GM18502 (cell line): Measurements from ENCODE around the gene METTL9.
"Not testable (repeated sequence)": the region's sequence is repeated elsewhere in the genome, so short reads cannot be mapped to it uniquely, and the experiment has no call there.

ENCODE experiments used
- ATAC-seq: cut with Tn5 transposase; IDR thresholded peaks from one replicate; pipeline ENCODE4 v1.9.1; 2021; ENCODE audit warnings: mild to moderate bottlenecking; ENCODE audit not compliant: unreplicated experiment, poor library complexity

The METTL9 gene

GRCh38 chr16:21608639-21609328, 9.4 kb downstream of the METTL9 start:
- ATAC-seq = no peak

- no peak for ATAC-seq
Observed at GRCh38 chr16:21610006-21610544, 10.7 kb downstream of the METTL9 start.

GRCh38 chr16:21610766-21611165, 11.4 kb downstream of the METTL9 start:
- no peak for ATAC-seq

DNA sequence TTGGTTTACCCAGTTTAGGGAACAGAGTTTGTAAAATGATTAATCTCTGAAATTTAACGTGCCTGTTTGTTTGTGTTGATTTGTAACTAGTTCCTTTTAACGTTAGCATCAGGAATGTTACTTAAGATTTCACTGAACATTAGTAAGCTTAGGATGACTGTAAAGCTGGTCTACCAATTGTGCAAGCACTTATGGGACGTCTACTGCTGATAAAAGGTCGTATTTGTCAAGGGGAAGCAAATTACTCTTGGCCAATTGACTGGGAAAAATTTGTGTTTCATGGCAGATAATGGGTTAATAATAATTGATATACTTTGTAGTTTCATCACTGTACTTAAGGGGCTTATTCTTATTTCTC, 11.8 kb downstream of the METTL9 start:
- ATAC-seq = no peak

GRCh38 chr16:21611556-21612384, 12.4 kb downstream of the METTL9 start:
- ATAC-seq = no peak

DNA sequence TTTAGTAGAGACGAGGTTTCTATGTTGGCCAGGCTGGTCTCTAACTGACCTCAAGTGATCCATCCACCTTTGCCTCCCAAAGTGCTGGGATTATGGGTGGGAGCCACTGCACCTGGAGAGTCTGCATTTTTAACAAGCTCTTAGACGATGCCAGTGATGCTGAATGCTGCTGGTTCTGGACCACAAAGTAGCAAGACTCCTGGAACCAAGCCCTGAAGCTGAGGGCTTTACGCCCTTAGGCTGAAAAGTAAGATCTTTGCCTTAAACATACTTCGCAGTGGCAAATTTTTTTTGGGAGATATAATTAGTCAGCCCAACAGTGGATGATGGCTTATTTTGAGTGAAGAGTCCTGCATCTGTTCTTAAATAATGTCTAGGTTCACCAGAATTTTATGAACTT, 14.0 kb downstream of the METTL9 start:
- no peak for ATAC-seq

DNA sequence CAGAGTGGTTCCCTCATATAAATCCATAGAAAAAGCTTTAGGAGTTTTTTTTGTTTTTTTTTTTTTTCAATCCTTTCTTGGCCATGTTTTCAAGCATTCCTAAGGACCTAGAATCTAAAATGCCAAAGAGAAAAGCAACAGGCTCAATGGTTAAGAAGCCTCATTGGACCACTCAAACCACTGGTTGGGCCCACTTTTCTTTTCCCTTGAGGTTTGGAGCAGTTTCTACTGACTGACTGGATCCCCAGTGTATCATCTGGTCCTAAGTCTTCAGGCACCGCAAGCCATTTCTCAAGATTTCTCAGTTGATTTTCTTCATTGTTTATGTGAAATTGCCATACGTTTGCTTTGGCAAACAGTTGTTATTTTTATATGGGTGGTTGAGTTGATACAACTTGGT, 14.4 kb downstream of the METTL9 start:
- no peak for ATAC-seq

DNA sequence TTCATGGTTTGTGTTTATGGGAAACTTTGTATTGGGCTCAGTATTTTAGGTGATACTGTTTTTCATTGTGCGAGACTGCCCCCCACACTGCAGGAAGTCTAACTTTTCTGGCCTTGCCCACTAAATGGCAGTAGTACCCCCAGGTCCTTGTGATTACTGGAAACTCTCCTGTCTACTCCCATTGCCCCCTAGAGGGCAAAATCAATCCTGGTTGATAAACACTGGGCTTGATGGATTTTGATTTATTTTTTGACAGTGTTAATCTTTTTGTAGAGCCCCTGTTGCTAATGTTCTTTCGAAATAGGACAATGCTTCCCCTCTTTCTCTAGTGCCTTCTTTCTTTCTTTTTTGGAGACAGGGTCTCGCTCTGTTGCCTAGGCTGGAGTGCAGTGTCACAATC, 15.5 kb downstream of the METTL9 start:
- no peak for ATAC-seq

- ATAC-seq = no peak
Observed at GRCh38 chr16:21617607-21618006, 18.2 kb downstream of the METTL9 start.

DNA sequence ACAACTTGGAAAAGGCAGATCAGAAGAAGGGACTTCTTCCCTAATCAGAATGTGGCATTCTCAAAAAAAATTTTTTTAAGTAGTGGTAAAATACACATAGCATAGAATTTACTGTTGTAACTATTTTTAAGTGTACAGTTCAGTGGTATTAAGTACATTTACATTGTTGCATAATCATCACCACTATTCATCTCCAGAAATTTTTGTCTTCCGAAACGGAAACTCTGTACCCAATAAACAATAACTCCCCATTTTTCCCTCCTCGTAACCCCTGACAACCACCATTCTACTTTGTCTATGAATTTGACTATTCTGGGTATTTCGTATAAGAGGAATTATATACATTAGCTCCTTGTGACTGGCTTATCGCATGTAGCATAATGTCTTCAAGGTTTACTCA, 18.9 kb downstream of the METTL9 start:
- ATAC-seq = no peak

- ATAC-seq = no peak
Observed at GRCh38 chr16:21619765-21620425, 20.5 kb downstream of the METTL9 start.

DNA sequence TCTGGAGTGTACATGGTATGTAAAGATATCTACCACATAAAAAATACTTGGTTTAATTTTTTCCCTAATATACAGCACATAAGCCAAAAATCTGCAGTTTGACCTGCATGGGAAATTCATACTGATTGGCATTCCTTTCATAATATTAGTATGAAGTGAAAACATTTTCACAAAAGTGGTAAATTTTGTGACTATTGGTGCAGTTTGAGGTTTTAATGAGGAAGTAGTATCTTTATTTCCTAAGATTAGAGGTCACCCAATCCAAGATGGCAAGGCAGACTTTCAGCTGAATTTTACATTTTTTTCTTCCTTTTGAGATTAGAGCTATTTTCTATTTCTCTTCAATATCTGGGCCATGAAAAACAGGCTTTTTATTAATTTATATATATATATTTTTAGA, 21.2 kb downstream of the METTL9 start:
- ATAC-seq = no peak

DNA sequence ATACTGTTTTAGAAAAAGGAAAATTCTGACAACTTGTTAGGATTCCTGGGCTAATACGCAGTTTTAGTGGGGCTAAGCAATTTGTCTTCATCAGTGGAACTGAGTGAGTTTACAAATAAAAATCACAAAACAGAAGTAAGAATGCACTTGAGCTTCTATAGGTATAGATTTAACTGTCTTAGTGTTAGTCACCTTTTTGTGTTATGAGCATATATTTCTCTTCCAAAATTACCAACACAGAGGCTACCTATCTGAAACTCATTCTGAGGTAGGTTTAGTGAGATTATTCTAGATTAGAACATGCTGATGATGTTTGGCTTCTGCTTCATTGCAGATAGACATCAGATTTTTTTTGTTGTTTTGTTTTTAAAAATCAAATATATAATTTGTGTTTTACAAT, 23.2 kb downstream of the METTL9 start:
- no peak for ATAC-seq

DNA sequence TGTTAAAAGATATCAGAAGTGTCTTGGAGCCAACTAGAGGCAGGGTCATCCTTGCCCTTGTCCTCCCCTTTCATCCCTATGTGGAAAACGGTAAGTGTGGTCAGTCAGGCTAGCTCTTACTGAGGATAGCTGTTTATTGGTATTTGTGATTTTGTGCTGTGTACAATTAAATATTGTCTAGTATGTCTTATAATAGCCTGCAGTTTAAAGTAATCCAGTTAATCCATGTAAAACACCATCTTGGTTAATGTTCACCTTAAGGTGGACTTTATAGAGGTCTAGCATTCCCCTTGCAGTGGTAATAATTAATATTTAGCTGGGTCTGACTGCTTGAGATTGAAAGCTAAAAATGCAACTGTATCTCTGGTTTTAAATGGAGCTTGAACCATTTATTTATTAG, 25.6 kb downstream of the METTL9 start:
- ATAC-seq = no peak

DNA sequence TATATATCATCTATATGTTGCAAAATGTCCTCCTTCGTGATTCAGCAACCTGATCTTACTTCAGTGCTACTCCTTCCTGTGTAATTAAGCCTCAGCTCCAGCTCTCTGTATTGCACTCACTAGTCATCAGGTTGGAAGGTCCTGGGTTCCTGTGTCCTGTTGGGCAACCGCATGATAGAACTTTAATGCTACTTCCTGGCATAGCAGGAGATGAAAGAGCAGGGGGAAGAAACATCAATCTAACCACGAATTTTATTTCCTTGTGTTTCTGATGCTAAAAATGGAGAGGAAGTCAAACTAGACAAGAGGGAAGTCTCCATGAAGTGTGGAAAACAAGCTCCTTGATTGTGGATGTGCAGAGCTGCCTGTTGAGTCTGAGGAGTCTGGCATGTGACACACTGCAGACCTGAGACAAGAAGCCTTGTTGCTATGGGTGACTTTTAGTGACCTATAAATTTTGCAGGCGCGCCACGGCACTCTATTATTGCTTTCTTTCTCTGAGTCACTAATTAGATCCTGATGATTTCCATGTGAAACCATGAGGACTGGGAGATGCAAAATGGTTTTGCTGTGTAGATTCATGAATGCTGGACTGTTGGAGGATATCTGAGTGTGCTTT, 27.4 kb downstream of the METTL9 start:
- no peak for ATAC-seq

- no peak for ATAC-seq
Observed at GRCh38 chr16:21628121-21628726, 28.8 kb downstream of the METTL9 start.

- ATAC-seq = no peak
Observed at GRCh38 chr16:21628772-21629171, 29.4 kb downstream of the METTL9 start.

DNA sequence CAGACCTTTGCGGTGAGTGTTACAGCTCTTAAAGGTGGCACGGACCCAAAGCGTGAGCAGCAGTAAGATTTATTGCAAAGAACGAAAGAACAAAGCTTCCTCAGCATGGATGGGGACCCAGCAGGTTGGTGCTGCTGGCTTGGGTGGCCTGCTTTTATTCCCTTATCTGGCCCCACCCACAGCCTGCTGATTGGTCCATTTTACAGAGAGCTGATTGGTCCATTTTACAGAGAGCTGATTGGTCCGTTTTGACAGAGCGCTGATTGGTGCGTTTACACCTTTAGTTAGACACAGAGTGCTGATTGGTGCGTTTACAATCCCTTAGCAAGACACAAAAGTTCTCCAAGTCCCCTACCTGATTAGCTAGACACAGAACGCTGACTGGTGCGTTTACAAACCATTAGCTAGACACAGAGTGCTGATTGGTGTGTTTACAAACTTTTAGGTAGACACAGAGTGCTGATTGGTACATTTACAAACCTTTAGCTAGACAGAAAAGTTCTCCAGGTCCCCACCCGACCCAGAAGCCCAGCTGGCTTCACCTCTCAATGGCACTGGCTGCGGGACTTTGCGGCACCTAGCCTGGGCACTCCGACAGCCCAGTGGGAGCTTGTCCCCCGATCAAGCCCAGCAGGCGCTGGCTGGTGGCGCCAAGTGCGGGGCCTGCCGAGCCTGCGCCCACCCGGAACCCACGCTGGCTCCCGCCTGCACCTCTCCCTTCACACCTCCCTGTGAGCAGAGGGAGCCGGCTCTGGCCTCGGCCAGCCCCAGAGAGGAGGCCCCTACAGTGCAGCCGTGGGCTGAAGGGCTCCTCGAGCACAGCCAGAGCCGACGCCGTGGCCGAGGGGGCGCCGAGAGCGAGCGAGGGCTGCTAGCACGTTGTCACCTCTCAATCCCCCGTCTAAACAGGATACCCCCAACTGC, 30.5 kb downstream of the METTL9 start:
- ATAC-seq = not testable (repeated sequence)

DNA sequence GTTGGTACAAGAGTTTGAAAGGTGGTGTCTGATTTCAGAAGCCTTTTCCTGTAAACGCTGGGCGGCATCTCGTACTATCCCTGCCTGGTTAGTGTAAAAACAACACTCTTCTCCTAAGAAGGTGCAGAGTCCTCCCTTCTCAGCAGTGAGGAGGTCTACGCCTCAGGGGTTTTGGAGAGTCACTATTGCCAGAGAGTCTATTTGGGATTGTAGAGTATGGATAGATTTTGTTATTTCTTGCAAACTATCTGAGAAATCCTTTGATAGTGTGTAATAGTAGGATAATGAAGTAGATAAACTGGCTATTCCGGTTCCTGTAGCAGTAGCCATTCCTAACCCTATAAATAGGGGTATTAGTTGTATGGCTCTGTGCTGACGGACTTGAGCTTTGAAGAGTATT, 31.5 kb downstream of the METTL9 start:
- not testable (repeated sequence) for ATAC-seq
